OCI-LY7 (cell line): ENCODE results near the gene IGFBP3. TPM values are rescaled to one million over a fixed set of nuclear protein-coding genes. Genes with fewer than 3 reads are reported as not detected.

Source experiments
- BruUV-seq: library from RNA; stranded (reverse); fragments of 400-500 nt; replicated peaks from 2 replicates; lab custom pipeline; 2021; lab: Mats Ljungman, UMichigan
- CTCF ChIA-PET: fragments of 300-600 bp; sonication (Branson Sonifier 250); formaldehyde crosslinking; loops from one replicate; lab custom pipeline; 2022; ENCODE audit warnings: antibody characterized with exemption; ENCODE audit not compliant: unreplicated experiment; lab: Charles Lee
- POLR2A ChIA-PET: fragments of 300-600 bp; sonication (Branson Sonifier 250); formaldehyde crosslinking; loops from one replicate; lab custom pipeline; 2022; ENCODE audit warnings: antibody characterized with exemption; lab: Charles Lee
- DNase-seq: peaks from one replicate; pipeline ENCODE4 v3.0.0-alpha.2; 2015; ENCODE audit warnings: low spot score
- H2AFZ ChIP-seq: fragments of 200-600 bp; sonication (generic), shearing (Covaris generic); 2 replicates; pipeline ENCODE4 v1.6.1; 2014; ENCODE audit warnings: mild to moderate bottlenecking, antibody characterized with exemption, low read length, moderate library complexity
- H3K27ac ChIP-seq: fragments of 200-600 bp; sonication (generic); 2 replicates; pipeline ENCODE4 v1.5.1; 2014; ENCODE audit warnings: mixed run types, low read depth, mild to moderate bottlenecking, moderate library complexity, low read length, inconsistent platforms; ENCODE audit not compliant: poor library complexity, severe bottlenecking
- H3K36me3 ChIP-seq: fragments of 200-600 bp; sonication (generic); 2 replicates; pipeline ENCODE4 v1.6.1; 2014; ENCODE audit warnings: mild to moderate bottlenecking, antibody characterized with exemption, low read length, moderate library complexity, mixed read lengths; ENCODE audit not compliant: insufficient read depth
- H3K4me1 ChIP-seq: fragments of 200-600 bp; sonication (generic); 2 replicates; pipeline ENCODE4 v1.5.1; 2014; ENCODE audit warnings: mild to moderate bottlenecking, low read length; ENCODE audit not compliant: insufficient read depth, poor library complexity, severe bottlenecking
- H3K4me2 ChIP-seq: fragments of 200-600 bp; sonication (generic); 2 replicates; pipeline ENCODE4 v1.6.1; 2014; ENCODE audit warnings: mild to moderate bottlenecking, low read length
- H3K4me3 ChIP-seq: fragments of 200-600 bp; sonication (generic); 2 replicates; pipeline ENCODE4 v1.5.1; 2014; ENCODE audit warnings: mild to moderate bottlenecking, low read depth, low read length; ENCODE audit not compliant: poor library complexity, severe bottlenecking
- H3K79me2 ChIP-seq: fragments of 200-600 bp; sonication (generic); 2 replicates; pipeline ENCODE4 v1.6.1; 2016; ENCODE audit warnings: low read depth, mild to moderate bottlenecking, low read length, moderate library complexity, mixed read lengths; ENCODE audit not compliant: insufficient read depth
- H3K9me2 ChIP-seq: fragments of 200-600 bp; sonication (generic); 2 replicates; pipeline ENCODE4 v1.6.1; 2016; ENCODE audit warnings: mild to moderate bottlenecking, low read length, mixed read lengths; ENCODE audit not compliant: insufficient read depth
- H3K9me3 ChIP-seq: fragments of 200-600 bp; sonication (generic); 2 replicates; pipeline ENCODE4 v1.6.1; 2014; ENCODE audit warnings: mild to moderate bottlenecking, mixed run types, low read length, mixed read lengths
- H4K20me1 ChIP-seq: fragments of 200-600 bp; sonication (generic); 2 replicates; pipeline ENCODE4 v1.6.1; 2014; ENCODE audit warnings: mild to moderate bottlenecking, antibody characterized with exemption, low read length, moderate library complexity, mixed read lengths; ENCODE audit not compliant: insufficient read depth
- EZH2phosphoT487 ChIP-seq: fragments of 200-600 bp; sonication (generic); IDR thresholded peaks from 2 replicates; pipeline ENCODE4 v1.6.1; 2018; ENCODE audit warnings: low read depth, borderline replicate concordance, mild to moderate bottlenecking, mixed run types, antibody characterized with exemption, low read length, moderate library complexity, mixed read lengths
- intact Hi-C: fragments of 100-400 bp; cut with micrococcal nuclease; formaldehyde crosslinking; loops from one replicate; pipeline ENCODE4 v1.10.0; 2022; ENCODE audit not compliant: unreplicated experiment
- total RNA-seq, 2 experiments: library from RNA; depleted of rRNA in 1 of 2; stranded (reverse); fragments of >200 nt in 1 of 2; shearing (Covaris generic) in 1 of 2; gene quantifications; 2 replicates each; pipeline ENCODE4 v1.2.3, GENCODE V29; 2014 to 2022
- TF ChIP-seq, protein P1 (sequence below): fragments of 200-600 bp; sonication (generic); conservative IDR thresholded peaks from 2 replicates; pipeline ENCODE4 v1.5.1; 2014; ENCODE audit warnings: mild to moderate bottlenecking, antibody characterized with exemption, low read length, moderate library complexity, mixed read lengths

The IGFBP3 gene
- total RNA-seq, 2 experiments from 2014 or later: not detected

DNA sequence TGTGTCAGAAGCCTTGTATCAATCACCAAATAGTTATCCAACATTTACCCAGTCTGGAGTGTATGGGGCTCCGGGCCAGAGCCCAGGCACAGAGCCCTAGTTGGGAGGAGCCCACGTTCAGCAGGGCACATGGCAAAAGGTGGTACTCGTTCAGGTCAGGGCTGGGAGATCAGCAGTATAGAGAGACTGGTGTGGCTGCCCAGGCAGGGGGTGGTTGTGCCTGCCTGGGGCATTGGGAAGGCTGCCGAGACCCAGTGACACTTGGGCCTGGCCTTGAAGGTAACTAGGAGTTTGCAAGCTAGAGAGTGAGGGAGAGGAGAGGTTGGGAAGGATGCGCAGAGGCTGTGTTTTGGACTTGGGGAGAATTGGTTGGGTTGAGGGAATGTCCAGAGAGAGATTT, 48.9 kb upstream of the IGFBP3 start:
- intact Hi-C loops: no loop called here
- Histone ChIP-seq H3K9me3 (no peaks in the 10 kb centered on the region), H3K79me2 (no peaks in the 10 kb centered on the region), H3K9me2 (no peaks in the 10 kb centered on the region), H3K27ac (no peak overlapping the region), H3K36me3 (no peaks in the 10 kb centered on the region), H3K4me2 (no peak overlapping the region), H2AFZ (no peak overlapping the region), H4K20me1 (no peaks in the 10 kb centered on the region), H3K4me1 (no peaks in the 10 kb centered on the region), H3K4me3 (no peak overlapping the region)
- no TSS peak for BruUV-seq
- no peak for TF ChIP-seq EZH2phosphoT487
- TF ChIP-seq, protein P1, sequence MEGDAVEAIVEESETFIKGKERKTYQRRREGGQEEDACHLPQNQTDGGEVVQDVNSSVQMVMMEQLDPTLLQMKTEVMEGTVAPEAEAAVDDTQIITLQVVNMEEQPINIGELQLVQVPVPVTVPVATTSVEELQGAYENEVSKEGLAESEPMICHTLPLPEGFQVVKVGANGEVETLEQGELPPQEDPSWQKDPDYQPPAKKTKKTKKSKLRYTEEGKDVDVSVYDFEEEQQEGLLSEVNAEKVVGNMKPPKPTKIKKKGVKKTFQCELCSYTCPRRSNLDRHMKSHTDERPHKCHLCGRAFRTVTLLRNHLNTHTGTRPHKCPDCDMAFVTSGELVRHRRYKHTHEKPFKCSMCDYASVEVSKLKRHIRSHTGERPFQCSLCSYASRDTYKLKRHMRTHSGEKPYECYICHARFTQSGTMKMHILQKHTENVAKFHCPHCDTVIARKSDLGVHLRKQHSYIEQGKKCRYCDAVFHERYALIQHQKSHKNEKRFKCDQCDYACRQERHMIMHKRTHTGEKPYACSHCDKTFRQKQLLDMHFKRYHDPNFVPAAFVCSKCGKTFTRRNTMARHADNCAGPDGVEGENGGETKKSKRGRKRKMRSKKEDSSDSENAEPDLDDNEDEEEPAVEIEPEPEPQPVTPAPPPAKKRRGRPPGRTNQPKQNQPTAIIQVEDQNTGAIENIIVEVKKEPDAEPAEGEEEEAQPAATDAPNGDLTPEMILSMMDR: no peak
- CTCF ChIA-PET: no interaction called here
- DNase-seq: no peak
- POLR2A ChIA-PET: no interaction called here

DNA sequence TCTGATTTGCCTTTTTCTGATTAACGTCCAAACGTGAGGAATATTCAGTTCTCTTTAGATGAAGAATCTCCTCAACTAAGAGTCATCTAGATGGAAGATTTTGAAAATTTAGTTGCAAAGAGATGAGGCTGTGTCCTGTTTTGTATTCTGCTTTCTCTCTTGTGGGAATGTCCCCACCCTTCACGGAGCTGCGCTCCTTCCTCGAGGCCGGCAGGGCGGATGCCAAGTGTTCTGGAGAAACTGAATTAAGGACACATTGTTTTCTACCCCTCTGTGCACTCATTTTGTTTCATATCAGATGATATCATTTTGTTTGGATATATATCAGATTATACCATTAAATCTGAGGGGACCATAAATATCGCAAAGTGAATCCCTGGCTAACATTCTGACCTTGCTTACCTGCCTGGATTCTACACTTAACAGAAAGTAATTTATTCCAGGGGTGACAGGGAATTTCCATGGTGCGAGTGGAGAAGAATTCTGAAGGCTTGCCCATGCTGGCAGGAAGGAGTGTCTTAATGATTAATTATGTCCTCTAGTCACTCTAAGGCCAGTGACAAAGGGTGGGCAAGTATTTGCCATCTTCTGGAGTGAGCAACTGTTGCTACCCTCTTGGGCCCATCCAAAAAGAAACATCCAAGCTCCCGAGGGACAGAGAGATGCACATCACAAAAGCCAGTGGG, 47.9 kb upstream of the IGFBP3 start:
- H3K4me1 ChIP-seq: no peaks in the 10 kb centered on the region
- H2AFZ ChIP-seq: no peak overlapping the region
- no peak for DNase-seq
- H3K4me3 ChIP-seq: no peak overlapping the region
- no peak for TF ChIP-seq EZH2phosphoT487
- TF ChIP-seq, protein P1: no peak
- H3K4me2 ChIP-seq: no peak overlapping the region
- intact Hi-C loops: no loop called here
- H4K20me1 ChIP-seq: no peaks in the 10 kb centered on the region
- CTCF ChIA-PET: no interaction called here
- no TSS peak for BruUV-seq
- no peaks in the 10 kb centered on the region for H3K36me3 ChIP-seq
- H3K27ac ChIP-seq: no peak overlapping the region
- no peaks in the 10 kb centered on the region for H3K9me3 ChIP-seq
- H3K79me2 ChIP-seq: no peaks in the 10 kb centered on the region
- H3K9me2 ChIP-seq: no peaks in the 10 kb centered on the region
- POLR2A ChIA-PET: no interaction called here

DNA sequence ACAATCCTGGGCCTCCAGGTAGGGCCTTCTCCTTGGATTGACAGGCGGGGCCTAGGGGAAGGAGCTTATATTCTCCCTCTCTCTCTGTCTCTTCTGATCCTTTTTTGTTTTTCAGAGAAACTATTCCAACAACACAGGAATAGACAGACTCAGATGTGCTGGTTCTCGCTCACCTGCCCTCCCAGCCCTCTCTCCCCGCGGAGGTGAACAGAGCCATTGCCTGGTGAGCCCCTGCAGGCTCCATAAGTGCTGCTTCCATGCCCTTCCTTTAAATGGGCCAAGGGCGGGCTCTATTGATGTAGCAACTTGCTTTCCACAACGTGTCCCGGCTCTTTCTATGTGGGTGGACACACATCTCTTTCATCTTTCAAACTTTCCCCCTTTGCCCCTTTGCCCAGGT, 47.2 kb upstream of the IGFBP3 start:
- Histone ChIP-seq H2AFZ (no peak overlapping the region), H3K79me2 (no peaks in the 10 kb centered on the region), H3K36me3 (no peaks in the 10 kb centered on the region), H3K4me3 (no peak overlapping the region), H3K4me2 (no peak overlapping the region), H3K9me2 (no peaks in the 10 kb centered on the region), H4K20me1 (no peaks in the 10 kb centered on the region), H3K27ac (no peak overlapping the region), H3K4me1 (no peaks in the 10 kb centered on the region), H3K9me3 (no peaks in the 10 kb centered on the region)
- no TSS peak for BruUV-seq
- DNase-seq: no peak
- TF ChIP-seq, protein P1: no peak
- no peak for TF ChIP-seq EZH2phosphoT487
- intact Hi-C loops: no loop called here
- CTCF ChIA-PET: no interaction called here
- POLR2A ChIA-PET: no interaction called here
